ENCODE measurements around the gene GFPT2. TPM values are rescaled to one million over a fixed set of nuclear protein-coding genes. Genes with fewer than 3 reads are reported as not detected.

The GFPT2 gene
- total RNA-seq, 2 experiments from 2014 or later: not detected

DNA sequence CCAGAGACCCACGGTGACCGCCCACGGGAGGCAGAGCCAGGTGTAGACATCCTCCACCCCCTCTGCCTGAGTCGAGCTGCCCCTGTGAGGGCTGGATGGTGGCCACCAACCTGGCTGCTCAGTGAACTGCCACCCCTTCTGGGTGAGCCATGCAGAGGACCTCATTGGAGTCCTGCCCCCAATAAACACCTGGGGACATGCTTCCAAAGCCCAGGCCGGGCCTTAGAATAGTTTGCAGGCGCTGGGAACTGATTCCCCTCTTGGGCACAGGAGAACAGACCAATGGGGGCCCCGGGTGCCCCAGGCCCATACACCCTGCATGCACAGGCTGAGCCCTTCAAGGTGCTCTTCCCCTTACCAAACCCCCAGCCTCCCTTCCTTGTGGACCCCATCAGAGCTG is 38.1 kb upstream of the GFPT2 start:
- Histone ChIP-seq H3K9me2 (ENCODE audit: insufficient read depth, low read length) (no peaks in the 10 kb centered on the region), H3K79me2 (ENCODE audit: insufficient read depth, low read depth, low read length) (no peaks in the 10 kb centered on the region), H3K4me1 (ENCODE audit: insufficient read depth, low read length, poor library complexity, severe bottlenecking) (no peaks in the 10 kb centered on the region), H3K36me3 (ENCODE audit: insufficient read depth, low read length) (no peaks in the 10 kb centered on the region), H4K20me1 (ENCODE audit: insufficient read depth, low read length) (no peaks in the 10 kb centered on the region), H3K4me3 (ENCODE audit: low read depth, low read length, poor library complexity, severe bottlenecking) (no peak overlapping the region), H3K9me3 (ENCODE audit: low read length) (no peaks in the 10 kb centered on the region), H3K27ac (ENCODE audit: low read depth, low read length, poor library complexity, severe bottlenecking) (no peak overlapping the region), H2AFZ (ENCODE audit: low read length) (no peak overlapping the region), H3K4me2 (ENCODE audit: low read length) (no peak overlapping the region)
- no peak for DNase-seq (ENCODE audit: low spot score)
- CTCF ChIA-PET (ENCODE audit: unreplicated experiment): no interaction called here
- POLR2A ChIA-PET: no interaction called here
- no TSS peak for BruUV-seq (replicated peaks)
- TF ChIP-seq, protein P1, sequence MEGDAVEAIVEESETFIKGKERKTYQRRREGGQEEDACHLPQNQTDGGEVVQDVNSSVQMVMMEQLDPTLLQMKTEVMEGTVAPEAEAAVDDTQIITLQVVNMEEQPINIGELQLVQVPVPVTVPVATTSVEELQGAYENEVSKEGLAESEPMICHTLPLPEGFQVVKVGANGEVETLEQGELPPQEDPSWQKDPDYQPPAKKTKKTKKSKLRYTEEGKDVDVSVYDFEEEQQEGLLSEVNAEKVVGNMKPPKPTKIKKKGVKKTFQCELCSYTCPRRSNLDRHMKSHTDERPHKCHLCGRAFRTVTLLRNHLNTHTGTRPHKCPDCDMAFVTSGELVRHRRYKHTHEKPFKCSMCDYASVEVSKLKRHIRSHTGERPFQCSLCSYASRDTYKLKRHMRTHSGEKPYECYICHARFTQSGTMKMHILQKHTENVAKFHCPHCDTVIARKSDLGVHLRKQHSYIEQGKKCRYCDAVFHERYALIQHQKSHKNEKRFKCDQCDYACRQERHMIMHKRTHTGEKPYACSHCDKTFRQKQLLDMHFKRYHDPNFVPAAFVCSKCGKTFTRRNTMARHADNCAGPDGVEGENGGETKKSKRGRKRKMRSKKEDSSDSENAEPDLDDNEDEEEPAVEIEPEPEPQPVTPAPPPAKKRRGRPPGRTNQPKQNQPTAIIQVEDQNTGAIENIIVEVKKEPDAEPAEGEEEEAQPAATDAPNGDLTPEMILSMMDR (conservative IDR thresholded peaks at IDR 0.05; ENCODE audit: low read length): no peak
- no peak for TF ChIP-seq EZH2phosphoT487 (IDR thresholded peaks at IDR 0.05; ENCODE audit: borderline replicate concordance, low read depth, low read length)
- intact Hi-C loops (cut with micrococcal nuclease; ENCODE audit: unreplicated experiment): no loop called here

DNA sequence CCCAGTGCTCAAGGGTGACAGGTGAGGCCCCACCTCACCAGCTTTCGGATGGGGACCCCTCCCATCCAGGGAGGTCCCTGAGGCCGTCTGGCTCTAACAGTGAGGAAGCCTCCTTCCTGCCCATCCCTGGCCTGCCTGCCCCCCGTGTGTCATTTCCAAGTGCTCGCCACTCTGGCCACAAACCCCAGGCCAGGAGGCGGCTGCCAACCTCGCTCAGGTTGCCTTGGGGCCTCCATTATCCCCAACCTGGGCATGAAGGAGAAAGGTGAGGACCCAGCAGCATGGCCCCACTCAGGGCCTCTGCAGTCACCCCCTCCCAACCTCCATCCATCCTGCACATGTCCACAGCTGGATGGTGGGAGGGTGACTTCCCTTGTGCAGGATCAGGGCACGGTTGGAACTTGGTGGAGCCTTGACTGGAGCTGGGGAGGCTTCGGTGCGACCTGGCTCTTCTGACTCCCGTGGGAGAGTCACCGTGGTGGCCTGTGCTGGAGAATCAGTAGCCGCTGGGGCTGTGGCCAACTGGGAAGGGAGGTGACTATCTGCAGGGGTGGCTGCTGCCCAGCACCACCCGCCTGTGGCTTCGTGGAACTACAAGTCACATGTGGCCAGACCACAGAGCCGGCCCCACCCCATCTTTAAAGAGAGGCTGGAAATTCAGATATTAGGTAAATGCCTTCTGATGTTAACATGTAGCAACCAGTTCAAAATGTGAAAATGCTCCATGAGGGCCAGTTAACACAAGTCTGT is 37.5 kb upstream of the GFPT2 start:
- no peak overlapping the region for H2AFZ ChIP-seq (ENCODE audit: low read length)
- ChIA-PET POLR2A (no interaction called here), CTCF (ENCODE audit: unreplicated experiment) (no interaction called here)
- no peaks in the 10 kb centered on the region for H3K79me2 ChIP-seq (ENCODE audit: insufficient read depth, low read depth, low read length)
- H4K20me1 ChIP-seq (ENCODE audit: insufficient read depth, low read length): no peaks in the 10 kb centered on the region
- no peaks in the 10 kb centered on the region for H3K9me2 ChIP-seq (ENCODE audit: insufficient read depth, low read length)
- no peaks in the 10 kb centered on the region for H3K36me3 ChIP-seq (ENCODE audit: insufficient read depth, low read length)
- H3K4me1 ChIP-seq (ENCODE audit: insufficient read depth, low read length, poor library complexity, severe bottlenecking): no peaks in the 10 kb centered on the region
- TF ChIP-seq, protein P1 (conservative IDR thresholded peaks at IDR 0.05; ENCODE audit: low read length): no peak
- no peak for TF ChIP-seq EZH2phosphoT487 (IDR thresholded peaks at IDR 0.05; ENCODE audit: borderline replicate concordance, low read depth, low read length)
- no TSS peak for BruUV-seq (replicated peaks)
- no peak overlapping the region for H3K4me2 ChIP-seq (ENCODE audit: low read length)
- intact Hi-C loops (cut with micrococcal nuclease; ENCODE audit: unreplicated experiment): no loop called here
- no peak overlapping the region for H3K4me3 ChIP-seq (ENCODE audit: low read depth, low read length, poor library complexity, severe bottlenecking)
- no peak overlapping the region for H3K27ac ChIP-seq (ENCODE audit: low read depth, low read length, poor library complexity, severe bottlenecking)
- no peak for DNase-seq (ENCODE audit: low spot score)
- no peaks in the 10 kb centered on the region for H3K9me3 ChIP-seq (ENCODE audit: low read length)

DNA sequence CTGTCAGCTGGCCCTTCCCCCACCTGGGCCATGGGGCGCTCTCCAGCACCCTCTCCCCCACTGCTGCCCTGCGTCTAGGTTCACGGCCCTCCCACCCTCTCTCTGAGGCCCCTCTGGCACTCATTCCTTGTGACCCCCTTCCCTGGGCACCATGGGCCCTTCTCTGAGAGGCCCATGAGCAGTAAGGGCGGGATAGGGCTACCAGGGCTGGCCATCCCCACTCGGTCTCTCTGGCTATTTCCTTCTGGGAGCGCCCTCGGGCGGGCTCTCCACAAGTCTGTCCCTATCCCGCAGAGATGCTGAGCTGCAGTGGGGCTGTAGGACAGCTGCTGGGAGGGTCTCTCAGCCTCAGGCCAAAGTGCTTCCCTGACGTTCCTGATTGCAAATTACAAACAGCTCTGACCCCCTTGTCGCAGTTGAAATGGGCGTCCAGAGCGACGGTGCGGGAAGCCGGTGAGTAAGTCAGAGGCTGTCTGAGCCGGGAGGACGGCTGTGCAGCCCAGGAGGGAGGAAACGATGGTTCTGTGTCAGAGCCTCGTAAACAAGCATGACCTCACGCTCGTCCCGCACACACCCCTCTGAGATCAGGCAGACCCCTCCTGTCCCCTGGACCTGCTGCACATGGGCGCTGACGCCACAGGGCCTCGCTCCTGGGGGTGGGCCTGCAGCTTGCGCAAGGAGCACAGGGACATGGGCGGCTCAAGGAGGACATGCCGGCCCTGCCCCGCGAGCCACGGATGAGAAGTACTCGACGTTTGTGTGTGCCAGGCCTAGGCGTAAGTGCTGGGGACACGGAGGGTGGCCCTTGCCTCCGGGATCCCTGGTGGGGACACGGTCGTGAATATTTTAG is 36.3 kb upstream of the GFPT2 start:
- CTCF ChIA-PET (ENCODE audit: unreplicated experiment): no interaction called here
- no peak for TF ChIP-seq EZH2phosphoT487 (IDR thresholded peaks at IDR 0.05; ENCODE audit: borderline replicate concordance, low read depth, low read length)
- TF ChIP-seq, protein P1 (conservative IDR thresholded peaks at IDR 0.05; ENCODE audit: low read length): no peak
- Histone ChIP-seq H4K20me1 (ENCODE audit: insufficient read depth, low read length) (no peaks in the 10 kb centered on the region), H3K79me2 (ENCODE audit: insufficient read depth, low read depth, low read length) (no peaks in the 10 kb centered on the region), H3K9me3 (ENCODE audit: low read length) (no peaks in the 10 kb centered on the region), H3K4me2 (ENCODE audit: low read length) (no peak overlapping the region), H3K36me3 (ENCODE audit: insufficient read depth, low read length) (no peaks in the 10 kb centered on the region), H2AFZ (ENCODE audit: low read length) (no peak overlapping the region), H3K4me1 (ENCODE audit: insufficient read depth, low read length, poor library complexity, severe bottlenecking) (no peaks in the 10 kb centered on the region), H3K4me3 (ENCODE audit: low read depth, low read length, poor library complexity, severe bottlenecking) (no peak overlapping the region), H3K9me2 (ENCODE audit: insufficient read depth, low read length) (no peaks in the 10 kb centered on the region), H3K27ac (ENCODE audit: low read depth, low read length, poor library complexity, severe bottlenecking) (no peak overlapping the region)
- no TSS peak for BruUV-seq (replicated peaks)
- no peak for DNase-seq (ENCODE audit: low spot score)
- POLR2A ChIA-PET: no interaction called here
- intact Hi-C loops (cut with micrococcal nuclease; ENCODE audit: unreplicated experiment): no loop called here
